Hepatocyte (in vitro differentiated cells): Measurements from ENCODE around the gene MRPS10. TPM values are rescaled to one million over a fixed set of nuclear protein-coding genes. Genes with fewer than 3 reads are reported as not detected.

ENCODE experiments used
- DNase-seq: peaks from one replicate; pipeline ENCODE4 v3.0.0-alpha.2; 2016; ENCODE audit warnings: low spot score
- H2AFZ ChIP-seq: fragments of 200-600 bp; sonication (generic); 2 replicates; pipeline ENCODE4 v1.6.0; 2016; ENCODE audit warnings: antibody characterized with exemption, mild to moderate bottlenecking
- H3K27ac ChIP-seq: fragments of 200-600 bp; sonication (generic); 2 replicates; pipeline ENCODE4 v1.5.1; 2016; ENCODE audit warnings: mild to moderate bottlenecking
- H3K27me3 ChIP-seq: fragments of 200-600 bp; sonication (generic); 2 replicates; pipeline ENCODE4 v1.6.1; 2016
- H3K36me3 ChIP-seq: fragments of 200-600 bp; sonication (generic); replicated peaks from 2 replicates; pipeline ENCODE4 v1.5.1; 2016; ENCODE audit warnings: low read depth; ENCODE audit not compliant: insufficient read depth
- H3K4me1 ChIP-seq: fragments of 200-600 bp; sonication (generic); 2 replicates; pipeline ENCODE4 v1.5.1; 2016; ENCODE audit warnings: mild to moderate bottlenecking, moderate library complexity; ENCODE audit not compliant: insufficient read depth
- H3K4me2 ChIP-seq: fragments of 200-600 bp; sonication (generic); 2 replicates; pipeline ENCODE4 v1.6.0; 2016
- H3K4me3 ChIP-seq: fragments of 200-600 bp; sonication (generic); 2 replicates; pipeline ENCODE4 v1.5.1; 2016; ENCODE audit warnings: mild to moderate bottlenecking
- H3K79me2 ChIP-seq: fragments of 200-600 bp; sonication (generic); 2 replicates; pipeline ENCODE4 v1.6.0; 2017; ENCODE audit warnings: mild to moderate bottlenecking
- H3K9me2 ChIP-seq: fragments of 200-600 bp; sonication (generic); replicated peaks from 2 replicates; pipeline ENCODE4 v1.6.0; 2017; ENCODE audit warnings: mild to moderate bottlenecking; ENCODE audit not compliant: insufficient read depth
- H3K9me3 ChIP-seq: fragments of 200-600 bp; sonication (generic); 2 replicates; pipeline ENCODE4 v1.5.1; 2016; ENCODE audit warnings: low read depth, mild to moderate bottlenecking
- H4K20me1 ChIP-seq: fragments of 200-600 bp; sonication (generic); 2 replicates; pipeline ENCODE4 v1.6.0; 2016; ENCODE audit warnings: mild to moderate bottlenecking; ENCODE audit not compliant: insufficient read depth, poor library complexity, severe bottlenecking
- CTCF ChIP-seq: fragments of 200-600 bp; sonication (generic); IDR thresholded peaks from 2 replicates; pipeline ENCODE4 v1.5.1; 2016; ENCODE audit warnings: antibody characterized with exemption, mild to moderate bottlenecking; ENCODE audit not compliant: poor library complexity
- EZH2 ChIP-seq: fragments of 200-600 bp; sonication (generic); IDR thresholded peaks from 2 replicates; pipeline ENCODE4 v1.6.1; 2016; ENCODE audit warnings: antibody characterized with exemption, mild to moderate bottlenecking, borderline replicate concordance
- EZH2phosphoT487 ChIP-seq: fragments of 200-600 bp; sonication (generic); IDR thresholded peaks from one replicate; pipeline ENCODE4 v1.6.1; 2018; ENCODE audit warnings: antibody characterized with exemption, mild to moderate bottlenecking, low read depth, moderate library complexity; ENCODE audit not compliant: unreplicated experiment, severe bottlenecking
- WGBS: methylation state at CpG from one replicate; pipeline ENCODE4 v1.1.6; 2016; ENCODE audit warnings: low lambda C conversion rate; ENCODE audit errors: missing lambda C conversion rate; 5-methylcytosine and 5-hydroxymethylcytosine counted together
- polyA plus RNA-seq: library from polyadenylated mRNA; unstranded; fragments of >200 nt; fragmentation: Nextera tagmentation; extraction: Ambion mirVana; gene quantifications from 2 replicates; pipeline ENCODE4 v1.2.1, GENCODE V29; 2016
- total RNA-seq: library from RNA; depleted of rRNA; stranded (reverse); fragments of >200 nt; gene quantifications from 2 replicates; pipeline ENCODE4 v1.2.3, GENCODE V29; 2014

Gene MRPS10
- total and polyA plus RNA-seq, 2 experiments from 2014 or later = 26.8 to 42.8 TPM

DNA sequence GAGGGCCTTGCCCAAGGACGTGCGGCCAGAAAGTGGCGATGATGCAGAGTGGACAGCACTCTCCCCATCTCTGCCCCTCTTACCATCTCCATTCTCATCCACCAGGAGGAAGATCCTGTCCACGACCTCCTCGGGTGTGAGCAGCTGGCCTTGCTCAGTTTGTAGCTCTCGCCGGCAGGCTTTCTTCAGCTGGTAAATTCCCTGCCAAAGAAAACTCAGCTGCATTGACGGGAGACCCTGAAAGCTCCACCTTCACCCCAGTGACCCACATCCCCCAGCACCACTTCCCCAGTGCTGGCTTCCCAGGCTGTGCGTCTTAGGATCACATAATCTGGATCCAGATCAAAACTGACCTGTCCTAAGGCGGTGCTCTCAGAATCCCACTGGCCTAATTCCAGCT, 32.1 kb downstream of the MRPS10 start:
- Histone ChIP-seq H3K4me1 (no peaks in the 10 kb centered on the region), H3K9me3 (no peaks in the 10 kb centered on the region), H3K4me3 (no peak overlapping the region), H2AFZ (no peak overlapping the region), H4K20me1 (no peaks in the 10 kb centered on the region), H3K27me3 (no peaks in the 10 kb centered on the region), H3K9me2 (no peaks in the 10 kb centered on the region), H3K27ac (no peak overlapping the region), H3K79me2 (no peaks in the 10 kb centered on the region), H3K36me3 (no peaks in the 10 kb centered on the region), H3K4me2 (no peak overlapping the region)
- 81% methylated on average over 10 of the region's 10 CpGs for WGBS
- TF ChIP-seq CTCF (no peak), EZH2 (no peak), EZH2phosphoT487 (no peak)
- no peak for DNase-seq

DNA sequence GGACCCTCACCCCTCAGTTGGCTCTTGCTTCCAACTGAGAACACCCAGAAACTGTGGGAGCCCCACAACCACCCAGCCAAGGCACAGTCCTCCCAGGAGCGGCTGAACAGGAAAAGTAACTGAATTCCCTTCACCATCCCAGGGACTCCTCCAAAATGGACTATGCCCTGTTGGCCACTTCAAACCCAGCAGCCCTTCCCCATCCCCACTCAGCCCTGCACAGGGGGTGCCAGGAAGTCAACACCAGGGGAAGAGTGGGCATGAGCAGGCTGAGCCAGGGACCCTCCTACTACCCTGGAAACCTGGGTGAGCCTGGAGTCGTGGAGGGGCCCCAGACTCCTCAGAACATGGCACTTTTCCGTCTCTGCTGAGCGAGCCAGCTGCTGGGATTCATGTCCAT, 33.2 kb downstream of the MRPS10 start:
- H3K79me2 ChIP-seq = no peaks in the 10 kb centered on the region
- H3K36me3 ChIP-seq = no peaks in the 10 kb centered on the region
- no peak overlapping the region for H2AFZ ChIP-seq
- no peak overlapping the region for H3K4me2 ChIP-seq
- WGBS = 97% methylated on average over 4 of the region's 4 CpGs
- TF ChIP-seq CTCF (no peak), EZH2phosphoT487 (no peak), EZH2 (no peak)
- H3K27ac ChIP-seq = no peak overlapping the region
- no peaks in the 10 kb centered on the region for H3K4me1 ChIP-seq
- H3K4me3 ChIP-seq = no peak overlapping the region
- no peaks in the 10 kb centered on the region for H3K9me2 ChIP-seq
- H4K20me1 ChIP-seq = no peaks in the 10 kb centered on the region
- no peak for DNase-seq
- H3K9me3 ChIP-seq = no peaks in the 10 kb centered on the region
- H3K27me3 ChIP-seq = no peaks in the 10 kb centered on the region

DNA sequence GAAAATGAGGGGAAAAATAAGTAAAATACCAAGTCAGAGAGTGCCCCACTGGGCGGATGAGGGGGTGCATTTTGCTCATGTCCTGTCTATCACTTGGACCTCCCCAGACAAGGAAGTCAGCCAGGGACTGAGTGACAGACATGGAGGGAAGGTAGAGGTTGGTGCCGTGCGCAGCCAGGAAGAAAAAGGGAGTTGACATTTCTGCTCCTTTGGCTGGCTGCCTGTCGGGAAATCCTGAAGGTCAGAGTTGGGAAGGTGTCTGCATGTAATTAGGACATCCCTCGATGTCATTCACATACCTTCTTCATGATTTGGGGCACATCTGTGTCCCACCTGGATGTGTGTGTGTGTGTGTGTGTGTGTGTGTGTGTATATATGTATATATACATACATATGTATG, 35.6 kb downstream of the MRPS10 start:
- H3K27me3 ChIP-seq = no peaks in the 10 kb centered on the region
- no peaks in the 10 kb centered on the region for H3K9me2 ChIP-seq
- H3K9me3 ChIP-seq = no peaks in the 10 kb centered on the region
- TF ChIP-seq EZH2 = no peak
- TF ChIP-seq EZH2phosphoT487 = no peak
- no peak for TF ChIP-seq CTCF
- H3K36me3 ChIP-seq = no peaks in the 10 kb centered on the region
- H3K27ac ChIP-seq = no peak overlapping the region
- DNase-seq = no peak
- 90% methylated on average over 5 of the region's 5 CpGs for WGBS
- H3K4me3 ChIP-seq = no peak overlapping the region
- no peaks in the 10 kb centered on the region for H3K79me2 ChIP-seq
- H3K4me2 ChIP-seq = no peak overlapping the region
- H2AFZ ChIP-seq = no peak overlapping the region
- no peaks in the 10 kb centered on the region for H4K20me1 ChIP-seq
- no peaks in the 10 kb centered on the region for H3K4me1 ChIP-seq

DNA sequence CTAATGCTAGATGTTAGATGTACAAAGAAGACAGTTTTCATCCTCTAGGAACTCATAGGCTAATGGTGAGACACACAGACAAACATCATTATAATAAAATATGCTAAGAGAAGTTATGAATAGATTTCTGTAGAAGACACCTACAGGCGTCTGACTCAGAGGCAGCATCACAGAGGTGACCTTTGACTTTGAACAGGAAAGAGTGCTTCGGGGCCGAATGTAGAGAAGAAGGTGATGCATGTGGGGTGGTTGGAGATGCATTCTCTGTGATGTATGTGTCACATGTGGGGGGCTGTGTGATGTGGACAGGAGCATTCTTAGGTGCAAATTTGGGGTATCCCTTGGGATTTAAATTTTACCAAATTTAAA, 37.7 kb downstream of the MRPS10 start:
- no peaks in the 10 kb centered on the region for H4K20me1 ChIP-seq
- no peak overlapping the region for H3K27ac ChIP-seq
- no peak overlapping the region for H3K4me3 ChIP-seq
- no peaks in the 10 kb centered on the region for H3K36me3 ChIP-seq
- H3K9me3 ChIP-seq = no peaks in the 10 kb centered on the region
- WGBS = 67% methylated on average over 3 of the region's 3 CpGs
- H3K4me1 ChIP-seq = no peaks in the 10 kb centered on the region
- no peak overlapping the region for H2AFZ ChIP-seq
- no peaks in the 10 kb centered on the region for H3K9me2 ChIP-seq
- no peaks in the 10 kb centered on the region for H3K79me2 ChIP-seq
- H3K4me2 ChIP-seq = no peak overlapping the region
- no peaks in the 10 kb centered on the region for H3K27me3 ChIP-seq
- TF ChIP-seq EZH2 (no peak), CTCF (no peak), EZH2phosphoT487 (no peak)
- no peak for DNase-seq
